ENCODE data around the gene FKBP4. TPM values are rescaled to one million over a fixed set of nuclear protein-coding genes. Genes with fewer than 3 reads are reported as not detected.

Gene FKBP4
- total and polyA plus RNA-seq, 2 of the 13 experiments (the other 11 are each of a cell fraction or from before 2014, with no cell fraction given): 25.7 to 66.1 TPM

DNA sequence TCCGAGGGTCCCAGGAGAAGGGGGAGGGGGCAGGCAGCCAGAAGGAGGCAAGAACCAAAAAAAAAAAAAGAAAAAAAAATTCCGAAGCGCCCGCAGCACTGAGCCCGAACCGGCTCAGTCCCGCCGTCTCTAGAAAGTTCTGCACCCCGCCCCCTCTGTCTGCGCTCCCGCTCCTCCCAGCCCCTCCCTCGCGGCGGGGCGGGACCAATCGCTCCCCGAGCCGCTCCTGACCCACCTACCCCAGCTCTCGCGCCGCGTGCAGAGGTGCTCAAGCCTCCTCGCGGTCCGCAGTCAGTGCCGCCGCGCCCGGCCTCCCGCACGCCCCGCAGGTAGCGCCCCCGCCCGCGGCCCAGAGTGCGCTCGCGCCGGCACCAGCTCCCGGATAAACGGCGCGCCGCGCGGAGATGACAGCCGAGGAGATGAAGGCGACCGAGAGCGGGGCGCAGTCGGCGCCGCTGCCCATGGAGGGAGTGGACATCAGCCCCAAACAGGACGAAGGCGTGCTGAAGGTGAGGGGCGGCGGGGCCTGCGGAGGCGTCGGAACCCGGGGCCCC is at the start of gene FKBP4 (continued):
- TF ChIP-seq, protein P1, sequence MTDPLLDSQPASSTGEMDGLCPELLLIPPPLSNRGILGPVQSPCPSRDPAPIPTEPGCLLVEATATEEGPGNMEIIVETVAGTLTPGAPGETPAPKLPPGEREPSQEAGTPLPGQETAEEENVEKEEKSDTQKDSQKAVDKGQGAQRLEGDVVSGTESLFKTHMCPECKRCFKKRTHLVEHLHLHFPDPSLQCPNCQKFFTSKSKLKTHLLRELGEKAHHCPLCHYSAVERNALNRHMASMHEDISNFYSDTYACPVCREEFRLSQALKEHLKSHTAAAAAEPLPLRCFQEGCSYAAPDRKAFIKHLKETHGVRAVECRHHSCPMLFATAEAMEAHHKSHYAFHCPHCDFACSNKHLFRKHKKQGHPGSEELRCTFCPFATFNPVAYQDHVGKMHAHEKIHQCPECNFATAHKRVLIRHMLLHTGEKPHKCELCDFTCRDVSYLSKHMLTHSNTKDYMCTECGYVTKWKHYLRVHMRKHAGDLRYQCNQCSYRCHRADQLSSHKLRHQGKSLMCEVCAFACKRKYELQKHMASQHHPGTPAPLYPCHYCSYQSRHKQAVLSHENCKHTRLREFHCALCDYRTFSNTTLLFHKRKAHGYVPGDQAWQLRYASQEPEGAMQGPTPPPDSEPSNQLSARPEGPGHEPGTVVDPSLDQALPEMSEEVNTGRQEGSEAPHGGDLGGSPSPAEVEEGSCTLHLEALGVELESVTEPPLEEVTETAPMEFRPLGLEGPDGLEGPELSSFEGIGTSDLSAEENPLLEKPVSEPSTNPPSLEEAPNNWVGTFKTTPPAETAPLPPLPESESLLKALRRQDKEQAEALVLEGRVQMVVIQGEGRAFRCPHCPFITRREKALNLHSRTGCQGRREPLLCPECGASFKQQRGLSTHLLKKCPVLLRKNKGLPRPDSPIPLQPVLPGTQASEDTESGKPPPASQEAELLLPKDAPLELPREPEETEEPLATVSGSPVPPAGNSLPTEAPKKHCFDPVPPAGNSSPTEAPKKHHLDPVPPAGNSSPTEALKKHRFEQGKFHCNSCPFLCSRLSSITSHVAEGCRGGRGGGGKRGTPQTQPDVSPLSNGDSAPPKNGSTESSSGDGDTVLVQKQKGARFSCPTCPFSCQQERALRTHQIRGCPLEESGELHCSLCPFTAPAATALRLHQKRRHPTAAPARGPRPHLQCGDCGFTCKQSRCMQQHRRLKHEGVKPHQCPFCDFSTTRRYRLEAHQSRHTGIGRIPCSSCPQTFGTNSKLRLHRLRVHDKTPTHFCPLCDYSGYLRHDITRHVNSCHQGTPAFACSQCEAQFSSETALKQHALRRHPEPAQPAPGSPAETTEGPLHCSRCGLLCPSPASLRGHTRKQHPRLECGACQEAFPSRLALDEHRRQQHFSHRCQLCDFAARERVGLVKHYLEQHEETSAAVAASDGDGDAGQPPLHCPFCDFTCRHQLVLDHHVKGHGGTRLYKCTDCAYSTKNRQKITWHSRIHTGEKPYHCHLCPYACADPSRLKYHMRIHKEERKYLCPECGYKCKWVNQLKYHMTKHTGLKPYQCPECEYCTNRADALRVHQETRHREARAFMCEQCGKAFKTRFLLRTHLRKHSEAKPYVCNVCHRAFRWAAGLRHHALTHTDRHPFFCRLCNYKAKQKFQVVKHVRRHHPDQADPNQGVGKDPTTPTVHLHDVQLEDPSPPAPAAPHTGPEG (CRISPR knock-in tag; IDR thresholded peaks at IDR 0.05): peak; percentile 59; the same call in 1 of the 2 replicates
- peak; percentile 75; the same call in 1 of the 2 replicates for TF ChIP-seq ZBED4 (CRISPR knock-in tag; IDR thresholded peaks at IDR 0.05; ENCODE audit: borderline replicate concordance)
- TF ChIP-seq TGIF2 (CRISPR knock-in tag; IDR thresholded peaks at IDR 0.05): peak; percentile 58; the same call in 1 of the 2 replicates
- TF ChIP-seq, protein P2, sequence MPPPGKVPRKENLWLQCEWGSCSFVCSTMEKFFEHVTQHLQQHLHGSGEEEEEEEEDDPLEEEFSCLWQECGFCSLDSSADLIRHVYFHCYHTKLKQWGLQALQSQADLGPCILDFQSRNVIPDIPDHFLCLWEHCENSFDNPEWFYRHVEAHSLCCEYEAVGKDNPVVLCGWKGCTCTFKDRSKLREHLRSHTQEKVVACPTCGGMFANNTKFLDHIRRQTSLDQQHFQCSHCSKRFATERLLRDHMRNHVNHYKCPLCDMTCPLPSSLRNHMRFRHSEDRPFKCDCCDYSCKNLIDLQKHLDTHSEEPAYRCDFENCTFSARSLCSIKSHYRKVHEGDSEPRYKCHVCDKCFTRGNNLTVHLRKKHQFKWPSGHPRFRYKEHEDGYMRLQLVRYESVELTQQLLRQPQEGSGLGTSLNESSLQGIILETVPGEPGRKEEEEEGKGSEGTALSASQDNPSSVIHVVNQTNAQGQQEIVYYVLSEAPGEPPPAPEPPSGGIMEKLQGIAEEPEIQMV (CRISPR knock-in tag; IDR thresholded peaks at IDR 0.05; ENCODE audit: low read depth): peak; percentile 99
- peak; percentile 65 for TF ChIP-seq YEATS4 (CRISPR knock-in tag; IDR thresholded peaks at IDR 0.05; ENCODE audit: borderline replicate concordance)
- TF ChIP-seq, protein P3, sequence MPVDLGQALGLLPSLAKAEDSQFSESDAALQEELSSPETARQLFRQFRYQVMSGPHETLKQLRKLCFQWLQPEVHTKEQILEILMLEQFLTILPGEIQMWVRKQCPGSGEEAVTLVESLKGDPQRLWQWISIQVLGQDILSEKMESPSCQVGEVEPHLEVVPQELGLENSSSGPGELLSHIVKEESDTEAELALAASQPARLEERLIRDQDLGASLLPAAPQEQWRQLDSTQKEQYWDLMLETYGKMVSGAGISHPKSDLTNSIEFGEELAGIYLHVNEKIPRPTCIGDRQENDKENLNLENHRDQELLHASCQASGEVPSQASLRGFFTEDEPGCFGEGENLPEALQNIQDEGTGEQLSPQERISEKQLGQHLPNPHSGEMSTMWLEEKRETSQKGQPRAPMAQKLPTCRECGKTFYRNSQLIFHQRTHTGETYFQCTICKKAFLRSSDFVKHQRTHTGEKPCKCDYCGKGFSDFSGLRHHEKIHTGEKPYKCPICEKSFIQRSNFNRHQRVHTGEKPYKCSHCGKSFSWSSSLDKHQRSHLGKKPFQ (CRISPR knock-in tag; IDR thresholded peaks at IDR 0.05; ENCODE audit: insufficient replicate concordance): peak; percentile 31
- TF ChIP-seq, protein P4, sequence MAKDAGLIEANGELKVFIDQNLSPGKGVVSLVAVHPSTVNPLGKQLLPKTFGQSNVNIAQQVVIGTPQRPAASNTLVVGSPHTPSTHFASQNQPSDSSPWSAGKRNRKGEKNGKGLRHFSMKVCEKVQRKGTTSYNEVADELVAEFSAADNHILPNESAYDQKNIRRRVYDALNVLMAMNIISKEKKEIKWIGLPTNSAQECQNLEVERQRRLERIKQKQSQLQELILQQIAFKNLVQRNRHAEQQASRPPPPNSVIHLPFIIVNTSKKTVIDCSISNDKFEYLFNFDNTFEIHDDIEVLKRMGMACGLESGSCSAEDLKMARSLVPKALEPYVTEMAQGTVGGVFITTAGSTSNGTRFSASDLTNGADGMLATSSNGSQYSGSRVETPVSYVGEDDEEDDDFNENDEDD (CRISPR knock-in tag; IDR thresholded peaks at IDR 0.05; ENCODE audit: borderline replicate concordance): peak; percentile 92; the same call in 1 of the 2 replicates
- peak; percentile 71 for TF ChIP-seq BORCS8-MEF2B (CRISPR knock-in tag; IDR thresholded peaks at IDR 0.05)
- peak; percentile 31; the same call in 1 of the 2 replicates for TF ChIP-seq ZNF773 (CRISPR knock-in tag; IDR thresholded peaks at IDR 0.05; ENCODE audit: borderline replicate concordance)
- TF ChIP-seq ZNF678 (CRISPR knock-in tag; IDR thresholded peaks at IDR 0.05): peak; percentile 93; the same call in 1 of the 2 replicates

Measured in HepG2 (cell line).